Peyer's patch (tissue), 4 donors: ENCODE data around the gene CHMP4B.

Experiments
- POLR2A ChIP-seq, 2 donors: fragments of 450-650 bp; IDR thresholded peaks; one replicate each; pipeline ENCODE4 v1.5.1; 2017; ENCODE audit warnings: antibody characterized with exemption in 2 of 2, mild to moderate bottlenecking in 2 of 2, moderate library complexity in 2 of 2
- TF ChIP-seq, protein P1 (sequence below), 6 experiments: fragments of 450-650 bp in 4 of 6; fragments of 200-600 bp in 2 of 6; sonication (generic) in 1 of 6; IDR thresholded peaks; one replicate each; pipeline ENCODE4 v1.5.1; 2017 to 2019; ENCODE audit warnings: antibody characterized with exemption in 6 of 6, mild to moderate bottlenecking in 3 of 6, moderate library complexity in 1 of 6

DNA sequence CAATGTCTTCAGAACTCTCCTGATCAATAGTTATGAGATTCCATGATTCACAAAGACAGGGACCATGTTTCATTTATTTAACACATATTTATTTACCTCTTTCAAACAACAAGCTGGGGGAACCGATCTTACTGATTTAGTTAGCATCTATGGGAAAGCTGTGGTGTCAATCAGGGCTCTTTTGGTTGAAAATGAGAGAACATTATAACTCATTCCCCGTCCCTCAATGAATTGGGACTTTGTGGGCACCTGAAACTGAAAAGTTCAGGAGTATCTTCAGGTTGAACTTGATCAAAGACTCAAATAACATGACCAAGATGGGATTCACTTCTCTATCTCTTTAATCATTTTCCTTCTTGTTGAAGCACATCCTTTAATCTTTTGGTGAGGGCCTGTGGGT lies 67.4 kb downstream of the CHMP4B start:
- TF ChIP-seq, protein P1, sequence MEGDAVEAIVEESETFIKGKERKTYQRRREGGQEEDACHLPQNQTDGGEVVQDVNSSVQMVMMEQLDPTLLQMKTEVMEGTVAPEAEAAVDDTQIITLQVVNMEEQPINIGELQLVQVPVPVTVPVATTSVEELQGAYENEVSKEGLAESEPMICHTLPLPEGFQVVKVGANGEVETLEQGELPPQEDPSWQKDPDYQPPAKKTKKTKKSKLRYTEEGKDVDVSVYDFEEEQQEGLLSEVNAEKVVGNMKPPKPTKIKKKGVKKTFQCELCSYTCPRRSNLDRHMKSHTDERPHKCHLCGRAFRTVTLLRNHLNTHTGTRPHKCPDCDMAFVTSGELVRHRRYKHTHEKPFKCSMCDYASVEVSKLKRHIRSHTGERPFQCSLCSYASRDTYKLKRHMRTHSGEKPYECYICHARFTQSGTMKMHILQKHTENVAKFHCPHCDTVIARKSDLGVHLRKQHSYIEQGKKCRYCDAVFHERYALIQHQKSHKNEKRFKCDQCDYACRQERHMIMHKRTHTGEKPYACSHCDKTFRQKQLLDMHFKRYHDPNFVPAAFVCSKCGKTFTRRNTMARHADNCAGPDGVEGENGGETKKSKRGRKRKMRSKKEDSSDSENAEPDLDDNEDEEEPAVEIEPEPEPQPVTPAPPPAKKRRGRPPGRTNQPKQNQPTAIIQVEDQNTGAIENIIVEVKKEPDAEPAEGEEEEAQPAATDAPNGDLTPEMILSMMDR (IDR thresholded peaks at IDR 0.05) = no peak
- no peak for TF ChIP-seq POLR2A (IDR thresholded peaks at IDR 0.05)
